ENCODE measurements around the gene TMED6.
"Not testable (repeated sequence)": the region's sequence is repeated elsewhere in the genome, so short reads cannot be mapped to it uniquely, and the experiment has no call there.

The TMED6 gene

DNA sequence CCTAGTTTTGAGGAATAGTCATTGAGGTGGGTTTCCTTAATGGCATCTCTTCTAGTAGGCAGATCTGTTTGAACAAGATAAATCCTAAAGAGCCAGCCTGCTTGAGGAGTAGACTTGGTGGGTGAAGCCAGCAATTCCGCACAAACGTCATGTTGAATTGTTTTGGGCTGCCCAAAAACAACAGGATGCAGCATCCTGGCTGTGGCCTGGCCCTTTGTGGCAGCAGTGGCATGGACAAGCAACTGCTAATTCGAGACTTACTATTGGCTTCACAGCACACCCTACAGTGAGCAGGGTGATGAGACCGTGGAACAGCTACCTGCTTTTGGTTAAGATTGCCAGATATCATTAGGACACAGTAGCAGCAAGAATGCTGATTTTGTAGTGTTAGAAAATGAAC, 49.7 kb downstream of the TMED6 start:
- Histone ChIP-seq H3K23ac (ENCODE audit: low read depth, low read length, poor library complexity) (no peak overlapping the region), H3K79me1 (ENCODE audit: low read depth, low read length) (no peaks in the 10 kb centered on the region), H4K91ac (ENCODE audit: low read depth, low read length, poor library complexity) (no peak overlapping the region), H2BK5ac (ENCODE audit: low read length) (no peak overlapping the region), H3K4ac (ENCODE audit: low read length) (no peak overlapping the region), H2BK15ac (ENCODE audit: low read length) (no peak overlapping the region), H3K9ac (ENCODE audit: low read depth, low read length, poor library complexity) (no peak overlapping the region), H2AK5ac (ENCODE audit: low read depth, low read length) (no peak overlapping the region), H3K4me1 (ENCODE audit: control insufficient read depth in 2 of 2, insufficient read depth in 1 of 2, low read depth in 1 of 2, low read length in 2 of 2) (peaks cover 0 to 3% of the 10 kb centered on the region in 2 donors), H3K4me2 (ENCODE audit: insufficient read depth, low read length, poor library complexity, severe bottlenecking) (no peak overlapping the region), H2AFZ (ENCODE audit: low read length) (no peak overlapping the region), H3K27me3 (ENCODE audit: control insufficient read depth in 3 of 3, insufficient read depth in 3 of 3, low read depth in 1 of 3, low read length in 3 of 3) (no peaks in the 10 kb centered on the region), H3K4me3 (ENCODE audit: low read length in 2 of 2) (no peak overlapping the region), H3K14ac (ENCODE audit: low read length) (no peak overlapping the region), H3K9me3 (replicated peaks in 1 of 2; ENCODE audit: control insufficient read depth in 2 of 2, insufficient read depth in 1 of 2, low read depth in 1 of 2, low read length in 2 of 2) (no peaks in the 10 kb centered on the region), H3K27ac (replicated peaks; ENCODE audit: low read length) (no peak overlapping the region), H4K8ac (ENCODE audit: low read depth, low read length) (no peak overlapping the region), H2BK120ac (ENCODE audit: low read depth, low read length) (no peak overlapping the region), H3K36me3 (replicated peaks in 1 of 2; ENCODE audit: control insufficient read depth in 2 of 2, insufficient read depth in 2 of 2, low read length in 2 of 2) (peaks cover 13 to 66% of the 10 kb centered on the region in 2 donors), H2BK12ac (ENCODE audit: low read length) (no peak overlapping the region), H3K18ac (ENCODE audit: low read length) (no peak overlapping the region)
- WGBS, 2 donors (ENCODE audit: extremely low coverage in 2 of 2, insufficient read length in 2 of 2, insufficient replicate concordance in 1 of 2), result no CpG with 5 or more reads among the region's 4 CpGs
- DNase-seq (ENCODE audit: low spot score), result no peak

DNA sequence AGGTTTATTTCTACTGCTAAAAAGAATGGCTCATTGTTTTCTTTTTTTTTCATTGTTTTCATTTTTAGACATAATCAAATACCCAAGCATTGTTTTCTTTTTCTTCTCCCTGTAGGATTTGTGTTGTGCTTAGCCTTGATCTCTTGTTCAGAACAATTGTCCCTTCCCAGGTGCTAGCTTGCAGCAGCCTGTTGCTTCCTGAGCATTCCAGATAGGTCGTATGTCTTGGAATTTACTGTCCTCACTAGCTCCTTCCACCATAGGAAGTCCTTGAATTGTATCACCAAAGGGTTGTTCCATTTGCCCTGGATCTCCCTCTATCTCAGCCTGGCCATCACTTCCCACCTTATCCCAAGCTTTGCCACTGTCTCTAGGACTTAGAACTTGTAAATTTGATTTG, 50.4 kb downstream of the TMED6 start:
- no CpG with 5 or more reads among the region's 1 CpG for WGBS, 2 donors (ENCODE audit: extremely low coverage in 2 of 2, insufficient read length in 2 of 2, insufficient replicate concordance in 1 of 2)

DNA sequence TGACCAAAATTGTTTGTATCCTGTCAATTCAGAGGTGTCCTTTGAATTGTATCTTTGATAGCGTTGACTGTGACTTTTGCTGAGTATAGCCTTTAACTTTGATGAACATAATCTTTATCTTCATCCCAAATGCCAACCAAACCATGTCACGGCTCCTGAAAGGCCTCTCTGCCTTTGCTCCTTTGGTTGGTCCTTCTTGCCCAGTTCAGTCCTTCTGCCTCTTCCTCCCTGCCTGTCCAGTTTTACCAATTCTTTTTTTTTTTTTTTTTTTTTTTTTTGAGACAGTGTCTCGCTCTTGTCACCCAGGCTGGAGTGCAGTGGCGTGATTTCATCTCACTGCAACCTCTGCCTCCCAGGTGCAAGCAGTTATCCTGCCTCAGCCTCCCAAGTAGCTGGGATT, 53.3 kb downstream of the TMED6 start:
- no peaks in the 10 kb centered on the region for H3K79me1 ChIP-seq (ENCODE audit: low read depth, low read length)
- no peak overlapping the region for H3K4me3 ChIP-seq (ENCODE audit: low read length in 2 of 2)
- no peak overlapping the region for H2BK5ac ChIP-seq (ENCODE audit: low read length)
- no peaks in the 10 kb centered on the region for H3K27me3 ChIP-seq (ENCODE audit: control insufficient read depth in 3 of 3, insufficient read depth in 3 of 3, low read depth in 1 of 3, low read length in 3 of 3)
- no peak overlapping the region for H2AFZ ChIP-seq (ENCODE audit: low read length)
- no peak overlapping the region for H2BK15ac ChIP-seq (ENCODE audit: low read length)
- WGBS, 2 donors (ENCODE audit: extremely low coverage in 2 of 2, insufficient read length in 2 of 2, insufficient replicate concordance in 1 of 2), result no CpG with 5 or more reads among the region's 4 CpGs
- no peak overlapping the region for H4K91ac ChIP-seq (ENCODE audit: low read depth, low read length, poor library complexity)
- no peak overlapping the region for H3K4ac ChIP-seq (ENCODE audit: low read length)
- H2AK5ac ChIP-seq (ENCODE audit: low read depth, low read length), result no peak overlapping the region
- H3K4me2 ChIP-seq (ENCODE audit: insufficient read depth, low read length, poor library complexity, severe bottlenecking), result no peak overlapping the region
- H3K23ac ChIP-seq (ENCODE audit: low read depth, low read length, poor library complexity), result no peak overlapping the region
- no peak overlapping the region for H2BK12ac ChIP-seq (ENCODE audit: low read length)
- H2BK120ac ChIP-seq (ENCODE audit: low read depth, low read length), result no peak overlapping the region
- DNase-seq (ENCODE audit: low spot score), result no peak
- H3K4me1 ChIP-seq (ENCODE audit: control insufficient read depth in 2 of 2, insufficient read depth in 1 of 2, low read depth in 1 of 2, low read length in 2 of 2), result no peaks in the 10 kb centered on the region
- H3K18ac ChIP-seq (ENCODE audit: low read length), result no peak overlapping the region
- no peak overlapping the region for H4K8ac ChIP-seq (ENCODE audit: low read depth, low read length)
- H3K36me3 ChIP-seq (replicated peaks in 1 of 2; ENCODE audit: control insufficient read depth in 2 of 2, insufficient read depth in 2 of 2, low read length in 2 of 2), result peaks cover 13 to 47% of the 10 kb centered on the region in 2 donors
- H3K27ac ChIP-seq (replicated peaks; ENCODE audit: low read length), result no peak overlapping the region
- H3K9ac ChIP-seq (ENCODE audit: low read depth, low read length, poor library complexity), result no peak overlapping the region
- H3K14ac ChIP-seq (ENCODE audit: low read length), result no peak overlapping the region
- no peaks in the 10 kb centered on the region for H3K9me3 ChIP-seq (replicated peaks in 1 of 2; ENCODE audit: control insufficient read depth in 2 of 2, insufficient read depth in 1 of 2, low read depth in 1 of 2, low read length in 2 of 2)

More for the DNA sequence above, 50.4 kb downstream of the TMED6 start:
- Histone ChIP-seq H3K14ac (ENCODE audit: low read length) (no peak overlapping the region), H3K9ac (ENCODE audit: low read depth, low read length, poor library complexity) (no peak overlapping the region), H3K4ac (ENCODE audit: low read length) (no peak overlapping the region), H3K4me2 (ENCODE audit: insufficient read depth, low read length, poor library complexity, severe bottlenecking) (no peak overlapping the region), H3K27ac (replicated peaks; ENCODE audit: low read length) (no peak overlapping the region), H4K8ac (ENCODE audit: low read depth, low read length) (no peak overlapping the region), H3K36me3 (replicated peaks in 1 of 2; ENCODE audit: control insufficient read depth in 2 of 2, insufficient read depth in 2 of 2, low read length in 2 of 2) (peaks cover 13 to 66% of the 10 kb centered on the region in 2 donors), H3K27me3 (ENCODE audit: control insufficient read depth in 3 of 3, insufficient read depth in 3 of 3, low read depth in 1 of 3, low read length in 3 of 3) (no peaks in the 10 kb centered on the region), H2BK5ac (ENCODE audit: low read length) (no peak overlapping the region), H3K4me1 (ENCODE audit: control insufficient read depth in 2 of 2, insufficient read depth in 1 of 2, low read depth in 1 of 2, low read length in 2 of 2) (peaks cover 0 to 3% of the 10 kb centered on the region in 2 donors), H2BK12ac (ENCODE audit: low read length) (no peak overlapping the region), H2BK120ac (ENCODE audit: low read depth, low read length) (no peak overlapping the region), H3K4me3 (ENCODE audit: low read length in 2 of 2) (no peak overlapping the region), H2AK5ac (ENCODE audit: low read depth, low read length) (no peak overlapping the region), H2AFZ (ENCODE audit: low read length) (no peak overlapping the region), H3K23ac (ENCODE audit: low read depth, low read length, poor library complexity) (no peak overlapping the region), H2BK15ac (ENCODE audit: low read length) (no peak overlapping the region), H3K9me3 (replicated peaks in 1 of 2; ENCODE audit: control insufficient read depth in 2 of 2, insufficient read depth in 1 of 2, low read depth in 1 of 2, low read length in 2 of 2) (no peaks in the 10 kb centered on the region), H4K91ac (ENCODE audit: low read depth, low read length, poor library complexity) (no peak overlapping the region), H3K18ac (ENCODE audit: low read length) (no peak overlapping the region), H3K79me1 (ENCODE audit: low read depth, low read length) (no peaks in the 10 kb centered on the region)
- no peak for DNase-seq (ENCODE audit: low spot score)

- not testable (repeated sequence) for H2BK120ac ChIP-seq (ENCODE audit: low read depth, low read length); H2BK12ac ChIP-seq (ENCODE audit: low read length); H3K9me3 ChIP-seq (replicated peaks in 1 of 2; ENCODE audit: control insufficient read depth in 2 of 2, insufficient read depth in 1 of 2, low read depth in 1 of 2, low read length in 2 of 2); H3K27ac ChIP-seq (replicated peaks; ENCODE audit: low read length); H3K18ac ChIP-seq (ENCODE audit: low read length); H2AFZ ChIP-seq (ENCODE audit: low read length); H3K4me3 ChIP-seq (ENCODE audit: low read length in 2 of 2); H3K14ac ChIP-seq (ENCODE audit: low read length); H2BK5ac ChIP-seq (ENCODE audit: low read length); H3K27me3 ChIP-seq (ENCODE audit: control insufficient read depth in 3 of 3, insufficient read depth in 3 of 3, low read depth in 1 of 3, low read length in 3 of 3); H3K4me2 ChIP-seq (ENCODE audit: insufficient read depth, low read length, poor library complexity, severe bottlenecking); H2BK15ac ChIP-seq (ENCODE audit: low read length); H4K8ac ChIP-seq (ENCODE audit: low read depth, low read length); H3K79me1 ChIP-seq (ENCODE audit: low read depth, low read length); H3K4ac ChIP-seq (ENCODE audit: low read length); H3K23ac ChIP-seq (ENCODE audit: low read depth, low read length, poor library complexity); H3K4me1 ChIP-seq (ENCODE audit: control insufficient read depth in 2 of 2, insufficient read depth in 1 of 2, low read depth in 1 of 2, low read length in 2 of 2); H3K9ac ChIP-seq (ENCODE audit: low read depth, low read length, poor library complexity); H2AK5ac ChIP-seq (ENCODE audit: low read depth, low read length); DNase-seq (ENCODE audit: low spot score); H4K91ac ChIP-seq (ENCODE audit: low read depth, low read length, poor library complexity)
- peaks cover 12 to 38% of the 10 kb centered on the region in 2 donors for H3K36me3 ChIP-seq (replicated peaks in 1 of 2; ENCODE audit: control insufficient read depth in 2 of 2, insufficient read depth in 2 of 2, low read length in 2 of 2)
- WGBS, 2 donors (ENCODE audit: extremely low coverage in 2 of 2, insufficient read length in 2 of 2, insufficient replicate concordance in 1 of 2), result no CpG with 5 or more reads among the region's 7 CpGs
These were observed 54.8 kb downstream of the TMED6 start for GRCh38 chr16:69296771-69297170.

Data from neuronal stem cell (in vitro differentiated cells).